CD4-positive, alpha-beta T cell treated with Interferon gamma for 1 hour (primary cell): ENCODE results near the gene ARF3.
A peak's percentile ranks its signal among the peaks of the same experiment; 100 is the strongest.

ENCODE experiments used
- DNase-seq: peaks from one replicate; pipeline ENCODE4 v3.0.0-alpha.2; 2020

Gene ARF3

GRCh38 chr12:48957141-48958048 is at the start of gene ARF3:
Gene ARF3 (minus strand): TSS chr12:48957487. CDS start chr12:48941095, 16,392 bp downstream.
- DNase-seq: peak; percentile 91

GRCh38 chr12:49000346-49000745 is 43.1 kb upstream of the ARF3 start:
- no peak for DNase-seq

GRCh38 chr12:48999371-49000131 is 42.3 kb upstream of the ARF3 start, which contains the start of gene DDN:
Gene DDN (minus strand): TSS chr12:48999375. CDS start chr12:48999287, 88 bp downstream.
- peak; percentile 51 for DNase-seq

- DNase-seq: no peak
These were observed 41.4 kb upstream of the ARF3 start for GRCh38 chr12:48998497-48999353.

- DNase-seq: peak; percentile 57
These were observed 40.6 kb upstream of the ARF3 start for GRCh38 chr12:48997719-48998496.

- peak; percentile 76 for DNase-seq
These were observed 39.8 kb upstream of the ARF3 start for GRCh38 chr12:48996794-48997718.

GRCh38 chr12:48995086-48995879 is 38.0 kb upstream of the ARF3 start:
- DNase-seq: peak; percentile 37

GRCh38 chr12:48994224-48995085 is 37.2 kb upstream of the ARF3 start:
- DNase-seq: no peak

- DNase-seq: no peak
These were observed 36.5 kb upstream of the ARF3 start for GRCh38 chr12:48993787-48994186.

GRCh38 chr12:48991247-48992050 is 34.2 kb upstream of the ARF3 start:
- DNase-seq: no peak

- no peak for DNase-seq
These were observed 33.3 kb upstream of the ARF3 start for GRCh38 chr12:48990552-48990951.

- peak; percentile 57 for DNase-seq
These were observed 30.9 kb upstream of the ARF3 start for GRCh38 chr12:48988030-48988649.

- DNase-seq: no peak
These were observed 29.5 kb upstream of the ARF3 start for GRCh38 chr12:48986720-48987291.

- no peak for DNase-seq
These were observed 28.6 kb upstream of the ARF3 start for GRCh38 chr12:48985901-48986300.

GRCh38 chr12:48985475-48985897 is 28.2 kb upstream of the ARF3 start:
- no peak for DNase-seq

- DNase-seq: no peak
These were observed 25.3 kb upstream of the ARF3 start for GRCh38 chr12:48982397-48983080.

- no peak for DNase-seq
These were observed 24.5 kb upstream of the ARF3 start for GRCh38 chr12:48981757-48982157.
